HCT116 (cell line): ENCODE measurements around the gene MALT1. TPM values are rescaled to one million over a fixed set of nuclear protein-coding genes. Genes with fewer than 3 reads are reported as not detected.

Source experiments
- ATAC-seq: fragments of 200-7000 bp; cut with Tn5 transposase; 2 replicates; pipeline ENCODE4 v1.9.1; 2020; ENCODE audit warnings: mild to moderate bottlenecking, moderate library complexity
- BruUV-seq: library from RNA; stranded (reverse); fragments of 400-500 nt; replicated peaks from 2 replicates; lab custom pipeline; 2021; lab: Mats Ljungman, UMichigan
- CTCF ChIA-PET: fragments of 300-600 bp; sonication (Branson Sonifier 250); formaldehyde crosslinking; loops from one replicate; lab custom pipeline; 2021; ENCODE audit warnings: antibody characterized with exemption; lab: Charles Lee
- POLR2A ChIA-PET: fragments of 300-600, 350-600 bp; sonication (Branson Sonifier 250); formaldehyde crosslinking; loops from one replicate; lab custom pipeline; 2021; ENCODE audit warnings: antibody characterized with exemption; lab: Charles Lee
- RAD21 ChIA-PET, 2 experiments: fragments of 300-600 bp; sonication (Branson Sonifier 250); formaldehyde crosslinking; loops; one replicate each; lab custom pipeline; 2023; ENCODE audit warnings: low total read pairs in 2 of 2; ENCODE audit not compliant: uncharacterized antibody in 2 of 2, unreplicated experiment in 2 of 2, low non-redundant PET in 1 of 2; lab: Charles Lee
- DNase-seq: peaks from one replicate; pipeline ENCODE4 v3.0.0-alpha.2; 2010; ENCODE audit warnings: low read depth, low spot score
- H2AFZ ChIP-seq: fragments of 200-600 bp; shearing (Covaris generic), sonication (generic); 2 replicates; pipeline ENCODE4 v1.6.1; 2017; ENCODE audit warnings: low read depth, mixed run types, mixed read lengths, antibody characterized with exemption, low read length; ENCODE audit not compliant: poor library complexity, severe bottlenecking
- H3K27ac ChIP-seq: 2 replicates; pipeline ENCODE4 v1.5.1; 2012; ENCODE audit warnings: low read depth, low read length
- H3K27me3 ChIP-seq: fragments of 200-600 bp; sonication (generic); 2 replicates; pipeline ENCODE4 v1.6.1; 2016; ENCODE audit warnings: mixed run types, low read length, mixed read lengths; ENCODE audit not compliant: insufficient read depth
- H3K36me3 ChIP-seq, 2 experiments: fragments of 200-500 bp in 1 of 2; fragments of 200-600 bp in 1 of 2; sonication (Bioruptor generic) in 1 of 2; sonication (generic) in 1 of 2; 2 replicates each; pipeline versions ENCODE4 v1.5.1 to v1.6.1; 2014 to 2016; ENCODE audit warnings: low read length in 2 of 2, inconsistent platforms in 1 of 2, mixed read lengths in 1 of 2, mixed run types in 1 of 2; ENCODE audit not compliant: insufficient read depth in 2 of 2, control insufficient read depth in 1 of 2
- H3K4me1 ChIP-seq, 2 experiments: fragments of 200-600 bp in 1 of 2; sonication (generic) in 1 of 2; 2 replicates each; pipeline versions ENCODE4 v1.5.1 to v1.6.1; 2012 to 2017; ENCODE audit warnings: low read length in 2 of 2, inconsistent platforms in 1 of 2, mild to moderate bottlenecking in 1 of 2, mixed read lengths in 1 of 2, mixed run types in 1 of 2, moderate library complexity in 1 of 2; ENCODE audit not compliant: insufficient read depth in 2 of 2, control insufficient read depth in 1 of 2
- H3K4me2 ChIP-seq: fragments of 200-600 bp; sonication (generic); 2 replicates; pipeline ENCODE4 v1.6.1; 2017; ENCODE audit warnings: mixed run types, low read length, mixed read lengths
- H3K4me3 ChIP-seq, 2 experiments: fragments of 200-600 bp in 1 of 2; sonication (generic) in 1 of 2; replicated peaks in 1 of 2; 2 replicates each; pipeline ENCODE4 v1.5.1; 2011 to 2016; ENCODE audit warnings: low read length in 2 of 2, control low read depth in 1 of 2, low read depth in 1 of 2, mild to moderate bottlenecking in 1 of 2, mixed read lengths in 1 of 2, mixed run types in 1 of 2
- H3K79me2 ChIP-seq: fragments of 200-600 bp; sonication (generic); 2 replicates; pipeline ENCODE4 v1.6.1; 2017; ENCODE audit warnings: mild to moderate bottlenecking, mixed run types, low read length, moderate library complexity, mixed read lengths; ENCODE audit not compliant: insufficient read depth
- H3K9ac ChIP-seq: fragments of 200-600 bp; sonication (generic); 2 replicates; pipeline ENCODE4 v1.6.1; 2016; ENCODE audit warnings: low read length, mixed read lengths
- H3K9me2 ChIP-seq: fragments of 200-600 bp; sonication (generic), shearing (Covaris generic); 2 replicates; pipeline ENCODE4 v1.6.1; 2017; ENCODE audit warnings: mixed run types, mild to moderate bottlenecking, moderate library complexity; ENCODE audit not compliant: insufficient read depth
- H3K9me3 ChIP-seq, 2 experiments: fragments of 200-500 bp in 1 of 2; fragments of 200-600 bp in 1 of 2; sonication (Bioruptor generic) in 1 of 2; sonication (generic) in 1 of 2; 2 replicates each; pipeline ENCODE4 v1.6.1; 2014 to 2017; ENCODE audit warnings: low read length in 2 of 2, mixed read lengths in 2 of 2, inconsistent platforms in 1 of 2, low read depth in 1 of 2, mild to moderate bottlenecking in 1 of 2, mixed run types in 1 of 2, moderate library complexity in 1 of 2; ENCODE audit not compliant: control insufficient read depth in 1 of 2, insufficient read depth in 1 of 2
- H4K20me1 ChIP-seq: fragments of 200-600 bp; sonication (generic), shearing (Covaris generic); 2 replicates; pipeline ENCODE4 v1.6.1; 2017; ENCODE audit warnings: mixed run types, mild to moderate bottlenecking, moderate library complexity; ENCODE audit not compliant: insufficient read depth
- CEBPB ChIP-seq: IDR thresholded peaks from 2 replicates; pipeline ENCODE4 v1.6.1; 2012; ENCODE audit warnings: low read depth
- ELF1 ChIP-seq: IDR thresholded peaks from 2 replicates; pipeline ENCODE4 v1.6.1; 2012; ENCODE audit warnings: low read depth, borderline replicate concordance
- EZH2phosphoT487 ChIP-seq: fragments of 200-600 bp; IDR thresholded peaks from 2 replicates; pipeline ENCODE4 v1.6.1; 2018; ENCODE audit warnings: antibody characterized with exemption, borderline replicate concordance
- FOSL1 ChIP-seq: IDR thresholded peaks from 2 replicates; pipeline ENCODE4 v1.6.1; 2012; ENCODE audit warnings: low read depth
- JUND ChIP-seq: IDR thresholded peaks from 2 replicates; pipeline ENCODE4 v1.6.1; 2012
- POLR2A ChIP-seq: IDR thresholded peaks from 2 replicates; pipeline ENCODE4 v1.7.0; 2011; ENCODE audit warnings: borderline replicate concordance; ENCODE audit not compliant: insufficient read depth, insufficient read length; ENCODE audit errors: extremely low read depth
- POLR2AphosphoS5 ChIP-seq: IDR thresholded peaks from 2 replicates; pipeline ENCODE4 v1.6.1; 2011; ENCODE audit warnings: mild to moderate bottlenecking, low read depth, low read length, moderate library complexity
- SIN3A ChIP-seq: IDR thresholded peaks from 2 replicates; pipeline ENCODE4 v1.6.1; 2012; ENCODE audit warnings: low read depth
- SP1 ChIP-seq: IDR thresholded peaks from 2 replicates; pipeline ENCODE4 v1.6.1; 2012; ENCODE audit warnings: low read depth
- SRF ChIP-seq: IDR thresholded peaks from 2 replicates; pipeline ENCODE4 v1.6.1; 2012; ENCODE audit warnings: low read depth
- YY1 ChIP-seq: IDR thresholded peaks from 2 replicates; pipeline ENCODE4 v1.6.1; 2011; ENCODE audit warnings: low read length, low read depth, moderate library complexity, mild to moderate bottlenecking; ENCODE audit not compliant: insufficient replicate concordance; ENCODE audit errors: extremely low read depth
- ZFX ChIP-seq: fragments of 450-650 bp; IDR thresholded peaks from 2 replicates; pipeline ENCODE4 v1.6.1; 2017
- ZNF274 ChIP-seq: fragments of 200-500 bp; sonication (Bioruptor generic); IDR thresholded peaks from 2 replicates; pipeline ENCODE4 v1.6.1; 2014; ENCODE audit warnings: mild to moderate bottlenecking, low read depth, low read length, inconsistent platforms
- intact Hi-C: fragments of 100-400 bp; cut with micrococcal nuclease; formaldehyde crosslinking; loops from 2 replicates; pipeline ENCODE4 v1.10.0; 2022
- total RNA-seq: library from RNA; stranded (reverse); gene quantifications from one replicate; pipeline ENCODE4 v1.2.1, GENCODE V29; 2021; ENCODE audit not compliant: unreplicated experiment
- TF ChIP-seq, protein P1 (sequence below): IDR thresholded peaks from 2 replicates; pipeline ENCODE4 v1.6.1; 2012; ENCODE audit warnings: low read depth
- TF ChIP-seq, protein P2 (sequence below): IDR thresholded peaks from 2 replicates; pipeline ENCODE4 v1.6.1; 2012
- TF ChIP-seq, protein P3 (sequence below), 3 experiments: fragments of 200-600 bp in 1 of 3; sonication (generic) in 1 of 3; IDR thresholded peaks in 2 of 3; conservative IDR thresholded peaks in 1 of 3; 2 replicates each; pipeline ENCODE4 v1.5.1; 2012 to 2017; ENCODE audit warnings: low read depth in 2 of 3, low read length in 2 of 3, antibody characterized with exemption in 1 of 3, borderline replicate concordance in 1 of 3, control low read depth in 1 of 3, mild to moderate bottlenecking in 1 of 3, mixed read lengths in 1 of 3, mixed run types in 1 of 3, moderate library complexity in 1 of 3; ENCODE audit not compliant: insufficient read depth in 1 of 3

Gene MALT1
- total RNA-seq, 1 experiment from 2014 or later: 41.1 TPM

DNA sequence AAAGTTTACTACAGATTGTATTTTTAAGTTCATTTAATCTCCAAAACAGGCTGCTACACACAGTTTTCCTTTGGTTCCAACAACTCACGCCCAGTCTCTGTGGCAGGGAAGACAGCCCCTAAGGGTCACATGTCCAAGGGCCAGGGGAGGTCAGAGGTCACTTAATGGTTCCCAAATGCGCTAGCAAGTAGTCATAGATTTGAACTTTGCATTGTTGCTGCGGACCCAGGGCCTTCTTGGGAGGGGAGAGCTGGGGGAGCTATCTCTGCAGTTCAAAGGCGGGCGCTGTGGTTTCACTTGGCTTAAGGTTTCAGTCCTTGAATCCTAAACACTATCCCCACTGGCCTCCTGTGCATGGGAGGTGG lies 118.6 kb downstream of the MALT1 start:
- RAD21 ChIA-PET: no interaction called here
- no peaks in the 10 kb centered on the region for H4K20me1 ChIP-seq
- no peak for TF ChIP-seq POLR2AphosphoS5
- no peak for TF ChIP-seq EZH2phosphoT487
- TF ChIP-seq SP1: no peak
- TF ChIP-seq, protein P1, sequence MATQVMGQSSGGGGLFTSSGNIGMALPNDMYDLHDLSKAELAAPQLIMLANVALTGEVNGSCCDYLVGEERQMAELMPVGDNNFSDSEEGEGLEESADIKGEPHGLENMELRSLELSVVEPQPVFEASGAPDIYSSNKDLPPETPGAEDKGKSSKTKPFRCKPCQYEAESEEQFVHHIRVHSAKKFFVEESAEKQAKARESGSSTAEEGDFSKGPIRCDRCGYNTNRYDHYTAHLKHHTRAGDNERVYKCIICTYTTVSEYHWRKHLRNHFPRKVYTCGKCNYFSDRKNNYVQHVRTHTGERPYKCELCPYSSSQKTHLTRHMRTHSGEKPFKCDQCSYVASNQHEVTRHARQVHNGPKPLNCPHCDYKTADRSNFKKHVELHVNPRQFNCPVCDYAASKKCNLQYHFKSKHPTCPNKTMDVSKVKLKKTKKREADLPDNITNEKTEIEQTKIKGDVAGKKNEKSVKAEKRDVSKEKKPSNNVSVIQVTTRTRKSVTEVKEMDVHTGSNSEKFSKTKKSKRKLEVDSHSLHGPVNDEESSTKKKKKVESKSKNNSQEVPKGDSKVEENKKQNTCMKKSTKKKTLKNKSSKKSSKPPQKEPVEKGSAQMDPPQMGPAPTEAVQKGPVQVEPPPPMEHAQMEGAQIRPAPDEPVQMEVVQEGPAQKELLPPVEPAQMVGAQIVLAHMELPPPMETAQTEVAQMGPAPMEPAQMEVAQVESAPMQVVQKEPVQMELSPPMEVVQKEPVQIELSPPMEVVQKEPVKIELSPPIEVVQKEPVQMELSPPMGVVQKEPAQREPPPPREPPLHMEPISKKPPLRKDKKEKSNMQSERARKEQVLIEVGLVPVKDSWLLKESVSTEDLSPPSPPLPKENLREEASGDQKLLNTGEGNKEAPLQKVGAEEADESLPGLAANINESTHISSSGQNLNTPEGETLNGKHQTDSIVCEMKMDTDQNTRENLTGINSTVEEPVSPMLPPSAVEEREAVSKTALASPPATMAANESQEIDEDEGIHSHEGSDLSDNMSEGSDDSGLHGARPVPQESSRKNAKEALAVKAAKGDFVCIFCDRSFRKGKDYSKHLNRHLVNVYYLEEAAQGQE: no peak
- TF ChIP-seq, all 23 proteins: peak for 0
- H3K9me3 ChIP-seq: no peaks in the 10 kb centered on the region
- no peak overlapping the region for H2AFZ ChIP-seq
- H3K9me2 ChIP-seq: no peaks in the 10 kb centered on the region
- H3K9ac ChIP-seq: no peak overlapping the region
- no peak overlapping the region for H3K4me2 ChIP-seq
- ATAC-seq: no peak
- peaks cover 9 to 18% of the 10 kb centered on the region in 2 experiments for H3K4me1 ChIP-seq
- ChIA-PET POLR2A (no interaction called here), CTCF (no interaction called here)
- no peaks in the 10 kb centered on the region for H3K79me2 ChIP-seq
- no peak for DNase-seq
- BruUV-seq: no TSS peak
- intact Hi-C loops: loop anchor here (5.0 kb wide), 2 partner anchors 72 to 612 kb away; partner anchors contain the start of gene ZNF532
- no peak overlapping the region for H3K27ac ChIP-seq
- H3K36me3 ChIP-seq: no peaks in the 10 kb centered on the region
- no peak overlapping the region for H3K4me3 ChIP-seq
- H3K27me3 ChIP-seq: peaks cover 35% of the 10 kb centered on the region; the same call in 1 of the 2 replicates

DNA sequence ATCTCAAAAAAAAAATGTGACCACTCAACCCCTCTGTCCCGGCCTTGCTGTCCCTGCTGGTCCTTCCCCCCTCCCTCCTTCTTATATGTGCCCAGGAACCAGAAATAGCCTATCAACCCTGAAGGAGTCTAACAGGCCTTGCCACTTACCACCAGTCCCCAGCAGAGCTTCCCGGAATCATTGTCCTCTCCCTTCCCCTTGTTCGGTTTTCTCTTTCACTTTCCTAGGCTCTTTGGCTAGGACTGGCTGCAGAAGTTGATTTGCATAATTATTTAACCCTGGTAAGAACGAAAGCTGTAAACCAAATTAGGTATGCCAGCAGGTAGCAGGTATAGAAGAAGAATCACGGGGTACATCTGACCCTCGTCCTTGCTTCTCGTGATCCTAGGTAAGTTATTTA lies 120.8 kb downstream of the MALT1 start:
- Histone ChIP-seq H3K27me3 (peaks cover 27% of the 10 kb centered on the region; the same call in 1 of the 2 replicates), H3K79me2 (no peaks in the 10 kb centered on the region), H3K4me1 (peaks cover 0 to 5% of the 10 kb centered on the region in 2 experiments; a peak in 1 of 4 replicates), H3K4me3 (no peak overlapping the region), H3K9me3 (no peaks in the 10 kb centered on the region), H4K20me1 (no peaks in the 10 kb centered on the region), H2AFZ (no peak overlapping the region), H3K9ac (no peak overlapping the region), H3K4me2 (no peak overlapping the region), H3K27ac (no peak overlapping the region), H3K9me2 (no peaks in the 10 kb centered on the region), H3K36me3 (no peaks in the 10 kb centered on the region)
- intact Hi-C loops: no loop called here
- RAD21 ChIA-PET: no interaction called here
- ATAC-seq (no peak), DNase-seq (no peak)
- BruUV-seq: no TSS peak
- POLR2A ChIA-PET: no interaction called here
- CTCF ChIA-PET: interaction anchor here (1.0 kb wide), 1 partner anchor 277 kb away, joined by 3 read pairs; no protein-coding TSS in a partner anchor
- TF ChIP-seq CEBPB (no peak), YY1 (no peak), SIN3A (no peak), JUND (no peak), POLR2A (no peak), ELF1 (no peak), SRF (no peak), POLR2AphosphoS5 (no peak), ZFX (no peak), ZNF274 (no peak), FOSL1 (no peak)
- TF ChIP-seq, protein P2, sequence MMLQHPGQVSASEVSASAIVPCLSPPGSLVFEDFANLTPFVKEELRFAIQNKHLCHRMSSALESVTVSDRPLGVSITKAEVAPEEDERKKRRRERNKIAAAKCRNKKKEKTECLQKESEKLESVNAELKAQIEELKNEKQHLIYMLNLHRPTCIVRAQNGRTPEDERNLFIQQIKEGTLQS: no peak
- TF ChIP-seq, protein P3, sequence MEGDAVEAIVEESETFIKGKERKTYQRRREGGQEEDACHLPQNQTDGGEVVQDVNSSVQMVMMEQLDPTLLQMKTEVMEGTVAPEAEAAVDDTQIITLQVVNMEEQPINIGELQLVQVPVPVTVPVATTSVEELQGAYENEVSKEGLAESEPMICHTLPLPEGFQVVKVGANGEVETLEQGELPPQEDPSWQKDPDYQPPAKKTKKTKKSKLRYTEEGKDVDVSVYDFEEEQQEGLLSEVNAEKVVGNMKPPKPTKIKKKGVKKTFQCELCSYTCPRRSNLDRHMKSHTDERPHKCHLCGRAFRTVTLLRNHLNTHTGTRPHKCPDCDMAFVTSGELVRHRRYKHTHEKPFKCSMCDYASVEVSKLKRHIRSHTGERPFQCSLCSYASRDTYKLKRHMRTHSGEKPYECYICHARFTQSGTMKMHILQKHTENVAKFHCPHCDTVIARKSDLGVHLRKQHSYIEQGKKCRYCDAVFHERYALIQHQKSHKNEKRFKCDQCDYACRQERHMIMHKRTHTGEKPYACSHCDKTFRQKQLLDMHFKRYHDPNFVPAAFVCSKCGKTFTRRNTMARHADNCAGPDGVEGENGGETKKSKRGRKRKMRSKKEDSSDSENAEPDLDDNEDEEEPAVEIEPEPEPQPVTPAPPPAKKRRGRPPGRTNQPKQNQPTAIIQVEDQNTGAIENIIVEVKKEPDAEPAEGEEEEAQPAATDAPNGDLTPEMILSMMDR (IDR thresholded peaks at IDR 0.05 in 2 of 3, conservative IDR thresholded peaks at IDR 0.05 in 1 of 3; ENCODE audit: borderline replicate concordance in 1 of 3, insufficient read depth in 1 of 3, low read depth in 2 of 3, low read length in 2 of 3): no peak
